UCSD-AML1 (cell line): ENCODE data around the gene PIM3.

ENCODE experiments used
- DNase-seq: peaks from one replicate; lab custom pipeline; 2025; ENCODE audit not compliant: unreplicated experiment; lab: John Stamatoyannopoulos, UW

Gene PIM3

DNA sequence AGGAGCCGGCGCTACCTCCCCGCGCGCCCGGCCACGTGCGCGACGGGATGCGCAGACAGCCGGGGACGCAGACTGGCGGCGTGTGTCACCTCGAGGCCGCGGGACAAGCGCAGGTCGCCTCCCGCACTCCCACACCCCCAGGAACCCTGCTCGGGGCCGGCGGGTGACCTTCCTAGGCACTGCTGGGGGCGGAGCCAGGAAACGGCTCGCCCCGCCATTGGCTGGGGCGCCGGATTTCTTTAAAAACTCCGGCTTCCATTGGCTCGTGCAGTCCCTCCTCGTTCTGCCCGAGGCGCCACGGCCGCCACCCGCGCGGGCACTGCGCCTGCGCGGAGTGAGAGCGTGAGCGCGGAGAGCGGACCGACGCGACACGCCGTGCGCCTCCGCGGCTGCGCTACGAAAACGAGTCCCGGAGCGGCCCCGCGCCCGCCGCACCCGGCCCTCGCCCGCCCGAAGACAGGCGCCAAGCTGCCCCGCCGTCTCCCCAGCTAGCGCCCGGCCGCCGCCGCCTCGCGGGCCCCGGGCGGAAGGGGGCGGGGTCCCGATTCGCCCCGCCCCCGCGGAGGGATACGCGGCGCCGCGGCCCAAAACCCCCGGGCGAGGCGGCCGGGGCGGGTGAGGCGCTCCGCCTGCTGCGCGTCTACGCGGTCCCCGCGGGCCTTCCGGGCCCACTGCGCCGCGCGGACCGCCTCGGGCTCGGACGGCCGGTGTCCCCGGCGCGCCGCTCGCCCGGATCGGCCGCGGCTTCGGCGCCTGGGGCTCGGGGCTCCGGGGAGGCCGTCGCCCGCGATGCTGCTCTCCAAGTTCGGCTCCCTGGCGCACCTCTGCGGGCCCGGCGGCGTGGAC lies at the start of gene PIM3:
TSS of gene PIM3 (plus strand) at position 614 of the 846 bp plus-strand sequence. CDS start at position 790, 176 bp downstream.
- DNase-seq: peak; percentile 98

DNA sequence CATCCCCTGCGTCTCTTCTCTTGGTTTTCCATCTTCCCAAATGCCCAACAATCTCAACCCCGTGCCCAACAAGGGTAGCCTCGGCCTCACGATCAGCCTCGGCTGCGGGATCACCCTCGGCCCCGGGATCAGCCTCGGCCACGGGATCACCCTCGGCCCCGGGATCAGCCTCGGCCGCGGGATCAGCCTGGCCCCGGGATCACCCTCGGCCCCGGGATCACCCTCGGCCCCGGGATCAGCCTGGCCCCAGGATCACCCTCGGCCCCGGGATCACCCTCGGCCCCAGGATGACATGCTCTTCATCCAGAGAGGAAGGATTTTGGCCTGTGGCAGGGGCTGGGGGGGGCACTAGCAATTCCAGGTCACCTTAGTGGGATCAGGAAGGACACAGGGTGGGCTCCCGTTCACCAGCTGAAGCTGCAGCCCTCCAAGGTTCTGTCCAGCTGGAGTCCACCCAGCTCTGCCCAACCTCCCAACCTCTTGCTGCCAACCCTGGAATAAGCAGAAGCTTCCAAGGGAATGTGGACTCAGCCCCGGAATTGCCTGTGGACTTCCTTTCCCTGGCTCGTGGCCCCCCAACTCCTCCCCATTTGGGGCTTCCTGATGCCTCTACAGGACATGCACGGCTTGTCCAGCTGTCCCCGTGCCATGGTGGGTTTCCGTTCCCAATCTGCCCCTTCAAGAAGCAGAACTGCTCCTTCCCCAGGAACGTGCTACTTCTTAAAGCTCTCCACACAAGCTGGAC lies 48.5 kb upstream of the PIM3 start:
- DNase-seq: no peak

DNA sequence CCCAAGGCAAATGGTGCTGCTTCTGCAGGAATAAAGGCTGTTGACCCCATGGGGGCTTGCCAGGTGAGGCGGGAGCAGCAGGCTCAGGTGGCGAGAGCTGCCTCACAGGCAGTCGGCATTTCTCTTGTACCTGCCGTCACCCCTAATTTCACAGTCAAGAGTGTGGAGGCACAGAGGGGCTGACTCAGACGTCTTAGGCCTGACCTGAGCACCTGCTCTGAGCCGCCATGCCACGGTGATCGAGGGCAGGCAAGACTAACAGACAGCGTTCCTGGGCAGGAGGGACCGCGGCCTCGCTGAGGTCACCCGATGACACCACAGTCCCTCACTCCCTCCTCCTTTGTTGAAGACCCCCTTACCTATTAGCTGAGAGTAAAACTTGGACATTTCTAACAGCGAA lies 47.5 kb upstream of the PIM3 start:
- no peak for DNase-seq

DNA sequence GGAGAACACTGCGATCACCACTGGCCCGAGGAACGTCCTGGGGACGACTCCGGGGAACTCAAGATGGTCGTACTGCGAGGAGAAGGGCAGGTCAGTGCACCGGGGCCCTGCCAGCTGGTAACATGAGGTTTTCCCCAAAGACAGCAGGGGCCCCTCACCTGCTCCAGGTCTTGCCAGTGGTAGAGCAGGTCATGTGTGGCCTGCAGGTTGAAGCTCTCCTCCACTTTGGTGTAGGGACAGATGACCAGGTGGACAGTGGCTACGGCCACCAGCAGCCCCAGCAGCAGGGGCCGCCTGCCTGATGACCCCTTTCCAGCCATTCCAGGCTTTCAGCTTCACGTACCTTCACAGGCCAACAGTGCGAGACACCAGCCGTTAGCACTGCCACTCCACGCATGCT lies 47.1 kb upstream of the PIM3 start:
- no peak for DNase-seq

- DNase-seq: no peak
Measured at GRCh38 chr22:49914256-49914655, 46.3 kb upstream of the PIM3 start.

GRCh38 chr22:49915610-49916009 lies 45.0 kb upstream of the PIM3 start:
- DNase-seq: no peak

- DNase-seq: no peak
Measured at GRCh38 chr22:49916831-49917230, 43.7 kb upstream of the PIM3 start.

- DNase-seq: peak; percentile 97
Measured at GRCh38 chr22:49917974-49918910, 42.3 kb upstream of the PIM3 start, which contains the start of the genes ALG12 and CRELD2. Gene ALG12 (minus strand): TSS chr22:49918438. CDS start chr22:49913765, 4,673 bp downstream. Gene CRELD2 (plus strand): TSS chr22:49918634. CDS start chr22:49918770, 136 bp downstream.

- DNase-seq: no peak
Measured at GRCh38 chr22:49918911-49919881, 41.4 kb upstream of the PIM3 start.

DNA sequence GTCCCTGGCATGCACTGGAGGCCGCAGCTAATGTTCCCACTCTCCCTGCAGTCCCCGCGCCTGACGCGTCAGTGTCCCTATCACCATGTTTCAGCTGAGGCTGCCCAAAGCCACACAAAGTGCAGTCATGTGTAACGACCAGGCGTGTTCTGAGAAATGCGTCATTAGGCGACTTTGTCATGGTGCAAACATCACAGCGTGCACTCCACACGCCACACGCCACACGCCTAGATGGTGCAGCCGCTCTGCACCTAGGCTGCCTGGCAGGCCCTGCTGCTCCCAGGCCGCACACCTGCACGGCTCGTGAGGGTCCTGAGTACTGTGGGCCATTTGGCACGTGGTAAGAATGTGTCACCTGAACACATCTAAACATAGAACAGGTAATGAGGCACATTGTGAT lies 39.7 kb upstream of the PIM3 start:
- DNase-seq: no peak

DNA sequence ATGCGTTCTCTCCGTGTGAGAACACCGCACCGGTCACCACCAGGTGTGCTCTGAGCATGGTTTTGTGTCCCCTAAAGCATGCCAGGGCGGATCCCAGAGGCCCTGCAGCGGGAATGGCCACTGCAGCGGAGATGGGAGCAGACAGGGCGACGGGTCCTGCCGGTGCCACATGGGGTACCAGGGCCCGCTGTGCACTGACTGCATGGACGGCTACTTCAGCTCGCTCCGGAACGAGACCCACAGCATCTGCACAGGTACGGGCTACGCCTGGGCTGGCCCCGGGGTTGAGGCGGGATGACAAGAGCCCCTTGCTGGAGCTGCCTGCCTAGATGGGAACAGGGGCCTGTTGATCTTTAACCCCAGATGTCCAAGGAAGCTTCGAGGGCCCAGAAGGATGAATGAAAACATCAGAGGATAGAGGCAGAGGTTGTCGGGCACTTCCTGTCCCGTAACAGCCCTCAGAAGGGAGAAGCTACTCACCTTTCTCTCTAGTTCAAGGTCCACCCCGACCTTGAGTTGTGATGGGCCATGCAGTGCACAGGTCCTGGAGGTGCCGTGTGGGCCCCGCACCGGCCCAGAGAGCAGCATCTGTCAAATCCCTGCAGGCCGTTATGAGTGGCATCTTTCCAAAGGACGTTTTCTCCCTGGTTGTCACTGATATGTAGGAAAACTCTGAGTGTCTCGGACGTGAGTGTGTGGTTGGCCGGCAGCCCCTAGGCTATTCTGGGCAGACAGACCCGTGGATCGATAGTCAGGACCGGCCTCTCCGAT lies 38.9 kb upstream of the PIM3 start:
- DNase-seq: no peak

DNA sequence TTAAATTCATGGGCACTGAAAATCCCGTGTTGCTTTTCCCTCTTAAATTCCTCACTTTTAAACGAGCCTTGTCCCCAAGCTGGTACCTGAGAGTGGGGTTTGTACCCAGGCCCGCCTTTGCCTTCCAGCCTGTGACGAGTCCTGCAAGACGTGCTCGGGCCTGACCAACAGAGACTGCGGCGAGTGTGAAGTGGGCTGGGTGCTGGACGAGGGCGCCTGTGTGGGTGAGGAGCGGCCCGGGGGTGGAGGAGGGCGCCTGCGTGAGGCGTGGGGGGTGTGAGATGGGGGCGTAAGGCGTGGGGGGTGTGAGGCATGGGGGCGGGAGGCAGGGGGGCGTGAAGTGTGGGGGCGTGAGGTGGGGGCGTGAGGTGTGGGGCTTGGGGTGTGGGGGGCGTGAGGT lies 38.1 kb upstream of the PIM3 start:
- no peak for DNase-seq

GRCh38 chr22:49922926-49923325 lies 37.6 kb upstream of the PIM3 start:
- DNase-seq: no peak

- DNase-seq: no peak
Measured at GRCh38 chr22:49923445-49923844, 37.1 kb upstream of the PIM3 start.

GRCh38 chr22:49924113-49924833 lies 36.3 kb upstream of the PIM3 start:
- no peak for DNase-seq

GRCh38 chr22:49925525-49926128 lies 34.9 kb upstream of the PIM3 start:
- DNase-seq: peak; percentile 62

GRCh38 chr22:49926916-49927315 lies 33.7 kb upstream of the PIM3 start:
- DNase-seq: no peak
